PC-3 (cell line): Measurements from ENCODE around the gene ETFA. TPM values are rescaled to one million over a fixed set of nuclear protein-coding genes. Genes with fewer than 3 reads are reported as not detected.

Source experiments
- ATAC-seq: fragments of 200-7000 bp; cut with Tn5 transposase; 2 replicates; pipeline ENCODE4 v1.9.1; 2020; ENCODE audit warnings: mild to moderate bottlenecking, moderate library complexity
- BruUV-seq: library from RNA; stranded (reverse); fragments of 400-500 nt; replicated peaks from 2 replicates; lab custom pipeline; 2021; lab: Mats Ljungman, UMichigan
- CTCF ChIA-PET: fragments of 300-600 bp; sonication (Branson Sonifier 250); formaldehyde crosslinking; loops from one replicate; lab custom pipeline; 2022; ENCODE audit warnings: antibody characterized with exemption; lab: Charles Lee
- POLR2A ChIA-PET: fragments of 300-600 bp; sonication (Branson Sonifier 250); formaldehyde crosslinking; loops from one replicate; lab custom pipeline; 2022; ENCODE audit warnings: antibody characterized with exemption; ENCODE audit not compliant: unreplicated experiment; lab: Charles Lee
- DNase-seq: peaks from one replicate; pipeline ENCODE4 v3.0.0-alpha.2; 2015
- H2AFZ ChIP-seq: fragments of 300-600 bp; sonication (generic); 2 replicates; pipeline ENCODE4 v1.6.0; 2016; ENCODE audit warnings: antibody characterized with exemption, low read length
- H3F3A ChIP-seq: fragments of 300-600 bp; sonication (generic); one replicate; pipeline ENCODE4 v1.6.0; 2017; ENCODE audit warnings: antibody characterized with exemption, low read length, control low read depth, mild to moderate bottlenecking; ENCODE audit not compliant: unreplicated experiment
- H3K27ac ChIP-seq: fragments of 300-600 bp; sonication (generic); 2 replicates; pipeline ENCODE4 v1.5.1; 2016; ENCODE audit warnings: mild to moderate bottlenecking, low read length
- H3K27me3 ChIP-seq: fragments of 300-600 bp; sonication (generic); 2 replicates; pipeline ENCODE4 v1.6.1; 2016; ENCODE audit warnings: low read length, mixed read lengths
- H3K36me3 ChIP-seq: fragments of 300-600 bp; sonication (generic); 2 replicates; pipeline ENCODE4 v1.6.1; 2016; ENCODE audit warnings: low read depth, mixed run types, low read length, mixed read lengths
- H3K4me1 ChIP-seq: fragments of 300-600 bp; sonication (generic); 2 replicates; pipeline ENCODE4 v1.5.1; 2016; ENCODE audit warnings: low read length; ENCODE audit not compliant: insufficient read depth
- H3K4me2 ChIP-seq: fragments of 300-600 bp; sonication (generic); 2 replicates; pipeline ENCODE4 v1.6.0; 2016; ENCODE audit warnings: low read length
- H3K4me3 ChIP-seq: fragments of 300-600 bp; sonication (generic); 2 replicates; pipeline ENCODE4 v1.5.1; 2016; ENCODE audit warnings: mild to moderate bottlenecking, low read length, mixed read lengths
- H3K79me2 ChIP-seq: fragments of 300-600 bp; sonication (generic); 2 replicates; pipeline ENCODE4 v1.6.1; 2017; ENCODE audit warnings: low read length, mixed read lengths
- H3K9ac ChIP-seq: fragments of 300-600 bp; sonication (generic); 2 replicates; pipeline ENCODE4 v1.6.0; 2016; ENCODE audit warnings: mild to moderate bottlenecking, low read length
- H3K9me2 ChIP-seq: fragments of 300-600 bp; sonication (generic); replicated peaks from 2 replicates; pipeline ENCODE4 v1.6.1; 2016; ENCODE audit warnings: mixed run types, low read length, mixed read lengths
- H3K9me3 ChIP-seq: fragments of 300-600 bp; sonication (generic); 2 replicates; pipeline ENCODE4 v1.6.1; 2016; ENCODE audit warnings: low read length, mixed read lengths
- H4K20me1 ChIP-seq: fragments of 300-600 bp; sonication (generic); 2 replicates; pipeline ENCODE4 v1.6.1; 2016; ENCODE audit warnings: low read length, mixed read lengths
- EZH2 ChIP-seq: fragments of 300-600 bp; sonication (generic); IDR thresholded peaks from one replicate; pipeline ENCODE4 v1.6.1; 2017; ENCODE audit warnings: antibody characterized with exemption, mild to moderate bottlenecking, low read length; ENCODE audit not compliant: unreplicated experiment
- EZH2phosphoT487 ChIP-seq: fragments of 300-600 bp; sonication (generic); IDR thresholded peaks from 2 replicates; pipeline ENCODE4 v1.6.1; 2018; ENCODE audit warnings: mild to moderate bottlenecking, antibody characterized with exemption, low read length, borderline replicate concordance
- intact Hi-C: fragments of 100-400 bp; cut with micrococcal nuclease; formaldehyde crosslinking; loops from 2 replicates; pipeline ENCODE4 v1.9.0; 2023
- total RNA-seq: library from RNA; depleted of rRNA; stranded (reverse); fragments of >200 nt; gene quantifications from 2 replicates; pipeline ENCODE4 v1.2.3, GENCODE V29; 2014
- TF ChIP-seq, protein P1 (sequence below): fragments of 300-600 bp; sonication (generic); conservative IDR thresholded peaks from 2 replicates; pipeline ENCODE4 v1.5.1; 2017; ENCODE audit warnings: antibody characterized with exemption, low read depth, mild to moderate bottlenecking, low read length

The ETFA gene
- total RNA-seq, 1 experiment from 2014 or later: 160 TPM

DNA sequence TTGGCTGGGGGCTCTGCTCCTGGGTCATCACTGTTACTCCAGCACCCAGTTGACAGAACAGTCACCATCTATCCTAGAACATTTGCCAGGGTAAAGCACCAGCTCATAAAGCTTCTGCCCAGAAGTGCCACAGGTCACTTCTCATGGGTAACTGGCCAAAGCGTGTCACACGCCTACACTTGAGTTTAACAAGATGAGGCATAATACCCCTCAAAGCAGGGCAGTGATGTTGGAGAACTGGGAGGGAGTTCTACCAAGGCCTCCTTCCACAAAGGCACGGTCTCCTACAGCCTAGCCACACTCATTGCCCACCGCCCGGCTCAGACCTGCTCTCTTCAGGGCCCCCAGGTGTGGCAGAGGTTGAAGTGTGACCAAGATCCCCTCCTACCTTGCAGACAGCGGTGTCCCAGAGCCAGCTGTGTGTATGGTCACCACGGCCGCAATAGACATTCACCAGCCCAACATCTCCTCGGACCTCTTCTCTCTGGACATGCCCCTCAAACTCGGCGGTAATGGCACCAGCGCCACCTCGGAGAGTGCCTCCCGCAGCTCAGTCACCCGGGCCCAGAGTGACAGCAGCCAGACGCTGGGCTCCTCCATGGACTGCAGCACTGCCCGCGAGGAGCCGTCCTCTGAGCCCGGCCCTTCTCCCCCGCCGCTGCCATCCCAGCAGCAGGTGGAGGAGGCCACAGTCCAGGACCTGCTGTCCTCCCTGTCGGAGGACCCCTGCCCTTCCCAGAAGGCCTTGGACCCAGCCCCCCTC is 107.7 kb downstream of the ETFA start:
- Histone ChIP-seq H3K4me1 (peaks cover under 1% of the 10 kb centered on the region; the same call in 1 of the 2 replicates), H3K4me2 (no peak overlapping the region), H3K9me2 (no peaks in the 10 kb centered on the region), H2AFZ (no peak overlapping the region), H3K27ac (no peak overlapping the region), H4K20me1 (no peaks in the 10 kb centered on the region), H3K4me3 (no peak overlapping the region), H3K27me3 (no peaks in the 10 kb centered on the region), H3K79me2 (no peaks in the 10 kb centered on the region), H3K36me3 (no peaks in the 10 kb centered on the region), H3K9ac (no peak overlapping the region), H3K9me3 (no peaks in the 10 kb centered on the region), H3F3A (no peaks in the 10 kb centered on the region)
- DNase-seq (no peak), ATAC-seq (no peak)
- TF ChIP-seq EZH2 (no peak), EZH2phosphoT487 (no peak)
- TF ChIP-seq, protein P1, sequence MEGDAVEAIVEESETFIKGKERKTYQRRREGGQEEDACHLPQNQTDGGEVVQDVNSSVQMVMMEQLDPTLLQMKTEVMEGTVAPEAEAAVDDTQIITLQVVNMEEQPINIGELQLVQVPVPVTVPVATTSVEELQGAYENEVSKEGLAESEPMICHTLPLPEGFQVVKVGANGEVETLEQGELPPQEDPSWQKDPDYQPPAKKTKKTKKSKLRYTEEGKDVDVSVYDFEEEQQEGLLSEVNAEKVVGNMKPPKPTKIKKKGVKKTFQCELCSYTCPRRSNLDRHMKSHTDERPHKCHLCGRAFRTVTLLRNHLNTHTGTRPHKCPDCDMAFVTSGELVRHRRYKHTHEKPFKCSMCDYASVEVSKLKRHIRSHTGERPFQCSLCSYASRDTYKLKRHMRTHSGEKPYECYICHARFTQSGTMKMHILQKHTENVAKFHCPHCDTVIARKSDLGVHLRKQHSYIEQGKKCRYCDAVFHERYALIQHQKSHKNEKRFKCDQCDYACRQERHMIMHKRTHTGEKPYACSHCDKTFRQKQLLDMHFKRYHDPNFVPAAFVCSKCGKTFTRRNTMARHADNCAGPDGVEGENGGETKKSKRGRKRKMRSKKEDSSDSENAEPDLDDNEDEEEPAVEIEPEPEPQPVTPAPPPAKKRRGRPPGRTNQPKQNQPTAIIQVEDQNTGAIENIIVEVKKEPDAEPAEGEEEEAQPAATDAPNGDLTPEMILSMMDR: no peak
- ChIA-PET POLR2A (no interaction called here), CTCF (no interaction called here)
- intact Hi-C loops: no loop called here
- no TSS peak for BruUV-seq

DNA sequence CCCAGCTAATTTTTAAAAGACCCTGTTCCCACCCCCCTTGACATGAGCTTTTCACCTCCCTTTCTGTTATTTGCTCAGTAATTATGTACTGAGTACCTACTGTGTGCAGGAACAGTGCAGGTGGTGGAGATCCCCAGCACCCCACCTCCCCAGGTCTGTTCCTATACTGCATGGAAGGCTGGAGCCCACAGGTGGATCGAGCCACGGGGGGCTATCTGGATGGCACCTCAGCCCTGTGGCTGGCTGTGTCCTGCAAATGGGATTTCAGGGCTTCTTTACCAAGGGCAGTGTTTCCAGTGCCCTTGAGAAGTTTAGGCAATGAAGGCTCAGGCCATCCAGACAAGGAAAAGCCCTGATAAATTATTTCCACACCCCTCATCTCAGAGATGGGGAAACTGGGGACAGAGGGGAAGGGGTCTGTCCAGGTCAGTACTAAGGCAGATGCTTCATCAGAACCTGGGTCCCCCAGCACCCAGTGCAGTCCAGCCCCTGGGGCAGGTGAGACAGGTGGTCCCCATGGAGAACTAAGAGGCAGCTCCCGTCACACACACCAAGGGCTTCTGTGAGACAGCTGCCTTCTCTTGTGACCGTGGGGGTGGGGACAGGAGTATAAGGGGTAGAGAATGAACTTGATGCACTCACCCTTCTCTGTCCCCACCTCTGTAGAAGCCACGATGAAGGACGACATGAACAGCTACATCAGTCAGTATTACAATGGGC is 109.6 kb downstream of the ETFA start:
- intact Hi-C loops: no loop called here
- H2AFZ ChIP-seq: no peak overlapping the region
- DNase-seq (no peak), ATAC-seq (no peak)
- H3K4me2 ChIP-seq: no peak overlapping the region
- ChIA-PET POLR2A (no interaction called here), CTCF (no interaction called here)
- H3K36me3 ChIP-seq: no peaks in the 10 kb centered on the region
- H3K9me2 ChIP-seq: no peaks in the 10 kb centered on the region
- H3K4me1 ChIP-seq: peaks cover 19% of the 10 kb centered on the region
- H3F3A ChIP-seq: no peaks in the 10 kb centered on the region
- BruUV-seq: no TSS peak
- no peak overlapping the region for H3K27ac ChIP-seq
- no peaks in the 10 kb centered on the region for H4K20me1 ChIP-seq
- H3K4me3 ChIP-seq: no peak overlapping the region
- no peaks in the 10 kb centered on the region for H3K9me3 ChIP-seq
- TF ChIP-seq, protein P1: no peak
- no peak for TF ChIP-seq EZH2phosphoT487
- no peak for TF ChIP-seq EZH2
- H3K79me2 ChIP-seq: no peaks in the 10 kb centered on the region
- no peak overlapping the region for H3K9ac ChIP-seq
- H3K27me3 ChIP-seq: no peaks in the 10 kb centered on the region

DNA sequence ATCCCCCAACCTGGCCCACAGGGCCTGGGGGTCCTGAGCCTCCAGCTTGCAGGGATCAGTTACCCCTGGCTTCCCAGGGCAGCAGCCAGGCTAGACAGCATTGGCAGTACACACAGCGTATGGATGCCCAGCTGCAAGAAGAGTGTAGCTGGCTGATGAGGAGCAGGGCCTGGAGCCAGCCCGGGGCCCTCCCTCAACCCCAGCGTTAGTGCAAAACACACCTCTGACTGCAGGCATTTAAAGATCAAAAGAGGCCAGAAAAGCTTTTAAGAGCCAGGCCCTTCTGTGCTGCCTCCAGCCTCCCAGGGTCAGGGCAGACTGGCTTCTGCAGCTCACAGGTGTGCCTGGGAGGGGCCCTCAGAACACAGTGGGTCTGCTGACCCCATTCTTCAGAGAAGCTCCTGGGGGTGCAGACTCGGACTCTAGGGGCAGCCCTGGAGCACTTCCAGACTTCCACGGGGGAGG is 110.6 kb downstream of the ETFA start:
- no peaks in the 10 kb centered on the region for H3K9me3 ChIP-seq
- DNase-seq: no peak
- TF ChIP-seq, protein P1: no peak
- TF ChIP-seq EZH2phosphoT487 (no peak), EZH2 (no peak)
- BruUV-seq: no TSS peak
- no peaks in the 10 kb centered on the region for H3K9me2 ChIP-seq
- peaks cover 26% of the 10 kb centered on the region for H3K4me1 ChIP-seq
- no peak overlapping the region for H3K9ac ChIP-seq
- H3K4me3 ChIP-seq: no peak overlapping the region
- ChIA-PET POLR2A (no interaction called here), CTCF (no interaction called here)
- H4K20me1 ChIP-seq: no peaks in the 10 kb centered on the region
- H3K79me2 ChIP-seq: no peaks in the 10 kb centered on the region
- intact Hi-C loops: no loop called here
- no peak overlapping the region for H3K4me2 ChIP-seq
- H3K27ac ChIP-seq: no peak overlapping the region
- H3F3A ChIP-seq: no peaks in the 10 kb centered on the region
- H2AFZ ChIP-seq: no peak overlapping the region
- H3K27me3 ChIP-seq: no peaks in the 10 kb centered on the region
- no peak for ATAC-seq
- H3K36me3 ChIP-seq: no peaks in the 10 kb centered on the region
